Measurements from ENCODE around the gene DCTN4.

DCTN4 gene

DNA sequence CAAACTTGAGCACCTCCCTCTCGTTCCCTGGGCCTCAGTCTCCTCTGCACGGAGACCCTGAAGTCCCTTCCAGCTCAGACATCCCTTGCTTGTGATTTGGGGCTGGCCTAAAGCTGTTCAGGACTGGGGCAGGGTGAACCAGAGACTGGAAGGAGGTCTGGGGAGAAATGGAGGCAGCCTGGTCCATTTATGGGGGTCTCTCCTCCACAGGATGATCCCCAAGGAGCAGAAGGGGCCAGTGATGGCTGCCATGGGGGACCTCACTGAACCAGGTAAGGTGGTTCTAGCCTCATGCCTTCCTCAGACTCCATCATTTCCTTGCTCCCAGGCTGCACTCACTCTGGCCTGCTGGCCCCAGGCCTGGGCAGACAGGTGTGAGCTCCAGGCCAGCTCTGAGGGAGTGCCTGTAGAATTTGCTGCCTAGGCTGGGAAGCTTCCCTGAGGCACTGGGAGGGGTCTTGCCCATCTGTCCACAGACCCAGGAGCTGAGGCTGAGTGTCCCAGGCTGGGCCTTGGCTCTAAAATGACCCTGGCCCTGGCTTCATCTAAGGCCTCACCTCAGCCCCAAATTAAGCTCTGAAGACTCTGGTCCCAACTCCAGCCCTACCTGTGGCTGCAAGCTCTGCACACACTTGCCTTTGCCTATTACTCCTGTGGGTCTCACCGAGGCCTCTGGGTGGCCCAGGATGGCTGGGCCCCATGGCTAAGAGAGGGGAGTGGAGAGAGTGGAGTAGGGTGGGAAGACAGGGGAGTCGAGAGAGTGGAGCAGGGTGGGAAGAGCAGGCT, 95.9 kb downstream of the DCTN4 start:
- no peak for FAIRE-seq

DNA sequence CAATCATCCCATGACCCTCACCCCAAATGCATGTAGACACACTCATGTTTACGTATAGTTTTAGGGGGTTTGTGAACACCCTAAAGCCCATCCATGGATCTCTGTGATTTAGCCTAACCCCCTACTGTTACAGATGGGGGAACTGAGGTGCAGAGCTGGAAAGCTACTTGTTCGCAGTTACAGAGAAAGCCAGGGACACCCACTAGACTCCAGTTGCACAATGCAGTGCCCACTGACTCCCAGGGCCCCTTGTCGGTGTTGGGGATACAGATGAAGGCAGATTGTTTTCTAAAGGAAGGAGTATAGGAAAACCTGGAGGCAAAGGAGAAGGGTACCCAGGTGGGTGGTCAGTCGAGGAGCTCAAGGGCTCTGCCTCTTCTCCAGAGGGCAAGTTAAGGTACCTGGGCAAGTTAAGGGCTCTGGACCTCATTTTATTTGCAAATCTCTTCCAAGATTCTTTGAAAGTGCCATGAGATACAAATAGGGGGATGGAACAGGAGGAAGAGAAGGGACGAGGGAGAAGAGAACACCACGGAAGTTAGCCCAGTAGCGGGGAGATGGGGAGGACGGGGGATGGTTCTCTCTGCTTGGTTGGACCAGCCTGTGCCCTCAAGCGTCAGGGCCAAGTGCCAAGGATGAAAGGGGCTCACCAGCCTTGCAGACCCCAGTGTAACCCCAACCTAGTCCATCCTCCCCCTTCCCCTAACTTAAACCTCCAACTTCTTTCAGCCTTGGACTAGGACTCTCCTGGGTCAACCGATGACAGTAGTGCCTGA, 96.8 kb downstream of the DCTN4 start:
- FAIRE-seq, result no peak

DNA sequence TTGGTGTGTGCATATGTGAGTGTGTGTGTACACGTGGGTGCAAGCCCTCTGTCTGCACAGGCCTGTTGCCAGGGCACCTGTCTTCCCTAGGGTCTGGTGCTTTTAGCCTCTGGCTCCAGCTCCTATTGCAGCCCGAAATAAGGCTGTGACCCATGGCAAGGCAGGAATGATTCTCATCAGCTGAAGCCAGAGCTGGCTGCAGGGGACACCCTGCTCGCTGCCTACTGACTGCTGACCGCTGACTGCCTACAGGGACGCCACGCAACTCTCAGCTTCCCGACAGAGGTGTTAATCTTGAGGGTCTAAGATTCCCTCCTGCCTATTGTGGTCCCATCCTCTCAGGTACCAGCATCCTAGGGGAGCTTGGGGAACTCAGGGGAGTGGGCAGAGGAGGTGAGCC, 97.7 kb downstream of the DCTN4 start, which contains the start of gene MYOZ3:
MYOZ3 (plus strand) TSS at position 166 of the 400 bp plus-strand sequence. CDS start 1,691 bp downstream, outside the sequence.
- FAIRE-seq, result no peak

DNA sequence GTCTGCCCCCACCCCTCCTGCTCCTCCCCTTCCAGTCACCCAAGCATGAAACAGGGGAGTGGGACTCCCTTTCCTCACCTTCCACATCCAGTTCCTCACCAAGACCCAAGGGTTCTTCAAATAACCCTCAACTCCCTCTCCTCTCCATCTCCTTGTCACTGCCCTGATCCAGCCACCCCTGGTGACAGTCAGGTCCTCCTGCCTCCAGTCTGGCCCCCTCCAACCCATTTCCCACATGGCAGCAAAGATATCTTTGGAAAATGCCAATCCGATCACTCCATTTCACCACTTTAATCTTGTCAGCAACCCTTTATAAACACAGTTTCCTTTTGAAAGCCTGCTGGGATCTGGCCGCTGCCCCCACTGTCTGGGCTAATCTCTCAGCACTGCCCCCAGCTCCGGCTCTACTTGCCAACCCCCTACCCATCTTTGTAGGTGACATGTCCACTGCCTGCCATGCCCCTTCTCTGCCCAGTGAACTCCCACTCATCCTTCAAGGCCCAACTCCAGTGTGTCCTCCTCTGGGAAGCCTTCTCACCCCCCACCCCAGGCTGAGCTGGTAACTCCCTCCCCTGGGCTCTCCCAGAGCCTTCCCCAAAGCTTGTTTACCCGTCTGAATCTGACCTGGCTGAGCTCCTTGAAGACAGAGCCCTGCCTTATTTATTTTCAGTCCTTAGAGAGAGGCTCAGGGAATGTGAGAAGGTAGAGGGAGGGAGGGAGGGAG, 98.5 kb downstream of the DCTN4 start:
- FAIRE-seq, result no peak

DNA sequence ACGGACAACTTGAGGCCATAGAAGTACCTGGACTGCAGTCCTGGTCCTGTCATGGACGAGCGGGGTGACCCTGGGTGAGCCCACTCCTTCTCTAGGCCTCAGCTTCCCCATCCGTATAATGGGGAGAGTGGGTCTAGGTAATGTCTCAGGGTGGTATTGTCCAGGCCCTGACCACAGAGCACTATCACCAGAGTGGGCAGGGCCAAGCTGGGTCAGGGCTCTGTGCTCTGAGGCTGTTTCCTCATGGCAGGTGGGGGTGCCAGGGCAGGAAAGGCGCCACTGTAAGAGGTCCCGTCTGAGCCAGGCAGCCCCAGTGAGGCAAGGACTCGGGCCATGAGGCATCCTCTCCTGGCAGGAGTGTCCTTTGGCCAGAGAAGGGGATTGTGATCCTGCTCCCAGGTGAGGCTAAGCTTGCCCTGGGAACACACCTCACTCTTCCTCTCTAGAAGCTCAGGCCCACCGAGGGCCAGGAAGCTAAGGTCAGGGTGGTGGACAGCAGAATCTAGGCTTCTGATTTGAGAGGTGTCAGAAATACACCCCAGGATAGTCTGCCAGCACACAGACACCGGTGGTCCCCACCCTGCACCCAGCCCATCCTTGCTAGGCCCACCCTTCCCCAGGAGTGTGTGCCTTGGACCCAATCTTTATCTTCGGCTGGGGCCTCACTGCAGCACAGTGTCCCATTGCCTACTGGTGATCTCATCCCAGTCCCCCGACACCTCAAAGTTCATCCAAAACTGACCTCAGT, 99.3 kb downstream of the DCTN4 start:
- FAIRE-seq, result no peak

DNA sequence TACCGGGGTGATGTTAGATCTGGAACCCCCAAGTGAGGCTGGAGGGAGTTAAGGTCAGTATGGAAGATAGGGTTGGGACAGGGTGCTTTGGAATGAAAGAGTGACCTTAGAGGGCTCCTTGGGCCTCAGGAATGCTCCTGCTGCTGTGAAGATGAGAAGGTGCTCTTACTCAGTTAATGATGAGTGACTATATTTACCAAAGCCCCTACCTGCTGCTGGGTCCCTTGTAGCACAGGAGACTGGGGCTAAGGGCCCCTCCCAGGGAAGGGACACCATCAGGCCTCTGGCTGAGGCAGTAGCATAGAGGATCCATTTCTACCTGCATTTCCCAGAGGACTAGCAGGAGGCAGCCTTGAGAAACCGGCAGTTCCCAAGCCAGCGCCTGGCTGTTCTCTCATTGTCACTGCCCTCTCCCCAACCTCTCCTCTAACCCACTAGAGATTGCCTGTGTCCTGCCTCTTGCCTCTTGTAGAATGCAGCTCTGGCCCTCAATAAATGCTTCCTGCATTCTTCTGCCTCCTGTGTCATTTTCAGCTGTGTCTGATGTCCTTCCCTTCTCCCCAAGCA, 100.0 kb downstream of the DCTN4 start:
- no peak for FAIRE-seq

Data from islet of Langerhans (tissue), 1 donor.